ENCODE measurements around the gene C5orf63.
"Not testable (repeated sequence)": the region's sequence is repeated elsewhere in the genome, so short reads cannot be mapped to it uniquely, and the experiment has no call there.

The C5orf63 gene

DNA sequence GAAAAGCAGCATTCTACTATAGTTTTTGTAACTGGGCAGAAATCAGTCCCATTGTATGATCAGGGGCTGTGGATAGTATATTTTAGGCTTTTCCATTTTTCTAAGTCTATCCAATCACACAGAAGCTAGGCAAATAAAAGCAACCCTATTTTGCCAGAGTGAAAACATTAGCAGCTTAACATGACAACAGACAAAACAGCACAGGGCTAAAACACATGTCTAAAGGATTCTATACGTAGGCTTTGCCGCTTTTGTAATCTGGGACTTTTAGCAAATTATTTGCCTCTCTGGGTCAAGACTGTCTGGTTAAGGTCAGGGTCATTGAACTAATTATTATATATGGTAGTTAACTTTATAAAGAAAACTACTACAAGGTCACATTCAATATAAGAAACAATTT is 47.1 kb downstream of the C5orf63 start:
- DNase-seq (ENCODE audit: low read depth in 1 of 2, low spot score in 1 of 2): no peak
- H3K27ac ChIP-seq (replicated peaks): no peak overlapping the region
- TF ChIP-seq POLR2AphosphoS5 (IDR thresholded peaks at IDR 0.05; ENCODE audit: low read depth) (no peak), SPI1 (IDR thresholded peaks at IDR 0.05; ENCODE audit: borderline replicate concordance, low read depth) (no peak)
- TF ChIP-seq, protein P1, sequence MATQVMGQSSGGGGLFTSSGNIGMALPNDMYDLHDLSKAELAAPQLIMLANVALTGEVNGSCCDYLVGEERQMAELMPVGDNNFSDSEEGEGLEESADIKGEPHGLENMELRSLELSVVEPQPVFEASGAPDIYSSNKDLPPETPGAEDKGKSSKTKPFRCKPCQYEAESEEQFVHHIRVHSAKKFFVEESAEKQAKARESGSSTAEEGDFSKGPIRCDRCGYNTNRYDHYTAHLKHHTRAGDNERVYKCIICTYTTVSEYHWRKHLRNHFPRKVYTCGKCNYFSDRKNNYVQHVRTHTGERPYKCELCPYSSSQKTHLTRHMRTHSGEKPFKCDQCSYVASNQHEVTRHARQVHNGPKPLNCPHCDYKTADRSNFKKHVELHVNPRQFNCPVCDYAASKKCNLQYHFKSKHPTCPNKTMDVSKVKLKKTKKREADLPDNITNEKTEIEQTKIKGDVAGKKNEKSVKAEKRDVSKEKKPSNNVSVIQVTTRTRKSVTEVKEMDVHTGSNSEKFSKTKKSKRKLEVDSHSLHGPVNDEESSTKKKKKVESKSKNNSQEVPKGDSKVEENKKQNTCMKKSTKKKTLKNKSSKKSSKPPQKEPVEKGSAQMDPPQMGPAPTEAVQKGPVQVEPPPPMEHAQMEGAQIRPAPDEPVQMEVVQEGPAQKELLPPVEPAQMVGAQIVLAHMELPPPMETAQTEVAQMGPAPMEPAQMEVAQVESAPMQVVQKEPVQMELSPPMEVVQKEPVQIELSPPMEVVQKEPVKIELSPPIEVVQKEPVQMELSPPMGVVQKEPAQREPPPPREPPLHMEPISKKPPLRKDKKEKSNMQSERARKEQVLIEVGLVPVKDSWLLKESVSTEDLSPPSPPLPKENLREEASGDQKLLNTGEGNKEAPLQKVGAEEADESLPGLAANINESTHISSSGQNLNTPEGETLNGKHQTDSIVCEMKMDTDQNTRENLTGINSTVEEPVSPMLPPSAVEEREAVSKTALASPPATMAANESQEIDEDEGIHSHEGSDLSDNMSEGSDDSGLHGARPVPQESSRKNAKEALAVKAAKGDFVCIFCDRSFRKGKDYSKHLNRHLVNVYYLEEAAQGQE (IDR thresholded peaks at IDR 0.05; ENCODE audit: insufficient replicate concordance, low read depth): no peak

DNA sequence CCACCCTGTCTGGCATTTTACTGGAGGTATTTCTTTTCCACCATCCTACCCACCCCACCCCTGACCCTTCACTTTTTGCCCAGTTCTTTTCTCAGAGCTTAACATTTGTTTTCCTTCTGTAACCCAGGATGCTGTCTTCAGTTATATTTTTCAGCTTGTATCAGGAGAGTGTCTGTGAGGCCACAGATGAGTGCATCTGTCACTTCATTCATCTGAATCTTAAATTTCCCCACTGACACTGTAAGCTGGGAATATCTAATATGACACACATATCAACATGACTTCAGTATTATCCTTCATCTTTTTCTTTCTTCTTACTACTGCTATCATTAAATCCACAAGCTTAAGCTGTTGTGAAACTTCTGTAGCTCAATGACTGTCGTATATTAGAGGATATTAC is 47.8 kb downstream of the C5orf63 start:
- H3K27me3 ChIP-seq (ENCODE audit: insufficient read depth, poor library complexity, severe bottlenecking): no peaks in the 10 kb centered on the region
- H3K4me3 ChIP-seq (replicated peaks; ENCODE audit: insufficient read depth, low read length): no peak overlapping the region
- H3K27ac ChIP-seq (replicated peaks): no peak overlapping the region
- TF ChIP-seq, protein P1 (IDR thresholded peaks at IDR 0.05; ENCODE audit: insufficient replicate concordance, low read depth): no peak
- TF ChIP-seq, protein P2, sequence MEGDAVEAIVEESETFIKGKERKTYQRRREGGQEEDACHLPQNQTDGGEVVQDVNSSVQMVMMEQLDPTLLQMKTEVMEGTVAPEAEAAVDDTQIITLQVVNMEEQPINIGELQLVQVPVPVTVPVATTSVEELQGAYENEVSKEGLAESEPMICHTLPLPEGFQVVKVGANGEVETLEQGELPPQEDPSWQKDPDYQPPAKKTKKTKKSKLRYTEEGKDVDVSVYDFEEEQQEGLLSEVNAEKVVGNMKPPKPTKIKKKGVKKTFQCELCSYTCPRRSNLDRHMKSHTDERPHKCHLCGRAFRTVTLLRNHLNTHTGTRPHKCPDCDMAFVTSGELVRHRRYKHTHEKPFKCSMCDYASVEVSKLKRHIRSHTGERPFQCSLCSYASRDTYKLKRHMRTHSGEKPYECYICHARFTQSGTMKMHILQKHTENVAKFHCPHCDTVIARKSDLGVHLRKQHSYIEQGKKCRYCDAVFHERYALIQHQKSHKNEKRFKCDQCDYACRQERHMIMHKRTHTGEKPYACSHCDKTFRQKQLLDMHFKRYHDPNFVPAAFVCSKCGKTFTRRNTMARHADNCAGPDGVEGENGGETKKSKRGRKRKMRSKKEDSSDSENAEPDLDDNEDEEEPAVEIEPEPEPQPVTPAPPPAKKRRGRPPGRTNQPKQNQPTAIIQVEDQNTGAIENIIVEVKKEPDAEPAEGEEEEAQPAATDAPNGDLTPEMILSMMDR (IDR thresholded peaks at IDR 0.05; ENCODE audit: insufficient read depth, low read length): no peak
- TF ChIP-seq GABPA (IDR thresholded peaks at IDR 0.05; ENCODE audit: low read depth) (no peak), POLR2AphosphoS5 (IDR thresholded peaks at IDR 0.05; ENCODE audit: low read depth) (no peak), SPI1 (IDR thresholded peaks at IDR 0.05; ENCODE audit: borderline replicate concordance, low read depth) (no peak)
- DNase-seq (ENCODE audit: low read depth in 1 of 2, low spot score in 1 of 2): no peak

More for the DNA sequence above, 47.1 kb downstream of the C5orf63 start:
- H3K27me3 ChIP-seq (ENCODE audit: insufficient read depth, poor library complexity, severe bottlenecking): no peaks in the 10 kb centered on the region
- H3K4me3 ChIP-seq (replicated peaks; ENCODE audit: insufficient read depth, low read length): no peak overlapping the region

DNA sequence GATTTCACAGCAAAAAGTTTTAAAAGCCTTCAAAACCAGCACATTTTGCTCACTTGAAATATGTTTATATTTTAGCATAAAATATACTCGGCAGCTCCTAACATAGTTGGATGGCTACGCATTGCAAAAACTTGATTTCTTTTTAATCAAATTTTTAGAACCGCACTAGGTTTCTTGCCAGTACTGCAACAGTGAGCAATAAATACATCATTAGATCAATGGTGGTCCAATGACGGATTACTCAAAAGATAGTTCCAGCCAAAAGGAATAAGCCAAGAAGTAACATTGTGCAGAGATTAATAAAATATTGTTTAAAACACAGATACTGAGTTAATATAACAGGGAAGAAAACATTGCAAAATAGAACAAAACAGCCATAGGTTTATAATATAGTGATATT is 48.5 kb downstream of the C5orf63 start:
- H3K27me3 ChIP-seq (ENCODE audit: insufficient read depth, poor library complexity, severe bottlenecking): no peaks in the 10 kb centered on the region
- no peak overlapping the region for H3K27ac ChIP-seq (replicated peaks)
- TF ChIP-seq, protein P1 (IDR thresholded peaks at IDR 0.05; ENCODE audit: insufficient replicate concordance, low read depth): no peak
- TF ChIP-seq, protein P2 (IDR thresholded peaks at IDR 0.05; ENCODE audit: insufficient read depth, low read length): no peak
- TF ChIP-seq SPI1 (IDR thresholded peaks at IDR 0.05; ENCODE audit: borderline replicate concordance, low read depth): no peak
- no peak for TF ChIP-seq POLR2AphosphoS5 (IDR thresholded peaks at IDR 0.05; ENCODE audit: low read depth)
- no peak for TF ChIP-seq GABPA (IDR thresholded peaks at IDR 0.05; ENCODE audit: low read depth)

DNA sequence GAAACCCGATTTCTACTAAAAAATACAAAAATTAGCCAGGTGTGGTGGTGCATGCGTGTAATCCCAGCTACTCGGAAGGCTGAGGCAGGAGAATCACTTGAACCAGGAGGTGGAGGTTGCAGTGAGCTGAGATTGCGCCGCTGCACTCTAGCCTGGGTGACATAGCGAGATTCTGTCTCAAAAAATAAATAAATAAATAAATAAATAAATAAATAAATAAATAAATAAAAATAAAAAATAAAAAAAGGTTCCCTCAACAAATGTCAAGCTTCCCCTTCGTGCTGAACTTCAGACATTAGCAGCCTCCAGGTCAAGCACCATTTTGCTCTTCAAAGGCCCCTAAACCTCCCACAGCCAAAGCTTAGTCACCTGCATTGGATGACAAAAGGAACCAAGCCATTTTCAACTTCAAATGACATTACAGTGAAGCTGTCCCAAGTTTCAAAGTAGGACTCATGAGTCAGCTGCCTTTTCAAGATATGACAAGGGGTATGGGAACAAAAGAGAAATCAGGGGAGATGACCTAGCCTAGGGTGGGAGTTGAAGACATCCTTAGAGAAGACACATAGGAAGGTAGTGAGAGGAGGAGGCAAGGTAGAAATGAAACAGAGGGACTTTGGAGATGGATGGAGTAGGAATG is 49.6 kb downstream of the C5orf63 start:
- not testable (repeated sequence) for DNase-seq (ENCODE audit: low read depth in 1 of 2, low spot score in 1 of 2); H3K27me3 ChIP-seq (ENCODE audit: insufficient read depth, poor library complexity, severe bottlenecking); H3K4me3 ChIP-seq (replicated peaks; ENCODE audit: insufficient read depth, low read length); H3K27ac ChIP-seq (replicated peaks)

More for the DNA sequence above, 48.5 kb downstream of the C5orf63 start:
- H3K4me3 ChIP-seq (replicated peaks; ENCODE audit: insufficient read depth, low read length): no peak overlapping the region
- DNase-seq (ENCODE audit: low read depth in 1 of 2, low spot score in 1 of 2): no peak

All from HL-60 (cell line).